Chondrocyte (in vitro differentiated cells): ENCODE results near the gene IL17D. TPM values are rescaled to one million over a fixed set of nuclear protein-coding genes. Genes with fewer than 3 reads are reported as not detected.
A peak's percentile ranks its signal among the peaks of the same experiment; 100 is the strongest.

Experiments used
- DNase-seq: peaks from one replicate; pipeline ENCODE4 v3.0.0; 2021; ENCODE audit warnings: mixed read lengths, low spot score
- H3K27ac Mint-ChIP-seq: one replicate; pipeline ENCODE4 v1.8.0; 2021; ENCODE audit warnings: mild to moderate bottlenecking, moderate library complexity, mixed read lengths; ENCODE audit not compliant: unreplicated experiment
- H3K27me3 Mint-ChIP-seq: 2 replicates; pipeline ENCODE4 v1.8.0; 2021; ENCODE audit warnings: low read depth, mixed read lengths
- H3K36me3 Mint-ChIP-seq: 2 replicates; pipeline ENCODE4 v1.8.0; 2021; ENCODE audit warnings: low read depth, mixed read lengths
- H3K4me1 Mint-ChIP-seq: 2 replicates; pipeline ENCODE4 v1.8.0; 2021; ENCODE audit warnings: low read depth, mild to moderate bottlenecking, mixed read lengths
- H3K4me3 Mint-ChIP-seq: one replicate; pipeline ENCODE4 v1.8.0; 2021; ENCODE audit warnings: mild to moderate bottlenecking, moderate library complexity, mixed read lengths; ENCODE audit not compliant: unreplicated experiment
- H3K9me3 Mint-ChIP-seq: 2 replicates; pipeline ENCODE4 v1.8.0; 2021; ENCODE audit warnings: low read depth, mixed read lengths
- long read RNA-seq: library from polyadenylated mRNA; stranded (forward); transcript quantifications from one replicate; pipeline ENCODE4 v2.0.0, GENCODE V29; 2021
- total RNA-seq: library from RNA; stranded (reverse); gene quantifications from 3 replicates; pipeline ENCODE4 v1.2.1, GENCODE V29; 2021
- TF ChIP-seq, protein P1 (sequence below): fragments of 200-600 bp; sonication (generic); IDR thresholded peaks from 2 replicates; pipeline ENCODE4 v1.5.0; 2021; ENCODE audit warnings: antibody characterized with exemption, mild to moderate bottlenecking, moderate library complexity

Gene IL17D, protein sequence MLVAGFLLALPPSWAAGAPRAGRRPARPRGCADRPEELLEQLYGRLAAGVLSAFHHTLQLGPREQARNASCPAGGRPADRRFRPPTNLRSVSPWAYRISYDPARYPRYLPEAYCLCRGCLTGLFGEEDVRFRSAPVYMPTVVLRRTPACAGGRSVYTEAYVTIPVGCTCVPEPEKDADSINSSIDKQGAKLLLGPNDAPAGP
- 6.0 to 12.3 TPM (median 12.1 TPM) in 3 replicates for total RNA-seq
- long read RNA-seq, partial matches to known transcripts, result 16 of 27 reads
- long read RNA-seq, other reads (novel, unspliced or antisense), result 9 of 27 reads

DNA sequence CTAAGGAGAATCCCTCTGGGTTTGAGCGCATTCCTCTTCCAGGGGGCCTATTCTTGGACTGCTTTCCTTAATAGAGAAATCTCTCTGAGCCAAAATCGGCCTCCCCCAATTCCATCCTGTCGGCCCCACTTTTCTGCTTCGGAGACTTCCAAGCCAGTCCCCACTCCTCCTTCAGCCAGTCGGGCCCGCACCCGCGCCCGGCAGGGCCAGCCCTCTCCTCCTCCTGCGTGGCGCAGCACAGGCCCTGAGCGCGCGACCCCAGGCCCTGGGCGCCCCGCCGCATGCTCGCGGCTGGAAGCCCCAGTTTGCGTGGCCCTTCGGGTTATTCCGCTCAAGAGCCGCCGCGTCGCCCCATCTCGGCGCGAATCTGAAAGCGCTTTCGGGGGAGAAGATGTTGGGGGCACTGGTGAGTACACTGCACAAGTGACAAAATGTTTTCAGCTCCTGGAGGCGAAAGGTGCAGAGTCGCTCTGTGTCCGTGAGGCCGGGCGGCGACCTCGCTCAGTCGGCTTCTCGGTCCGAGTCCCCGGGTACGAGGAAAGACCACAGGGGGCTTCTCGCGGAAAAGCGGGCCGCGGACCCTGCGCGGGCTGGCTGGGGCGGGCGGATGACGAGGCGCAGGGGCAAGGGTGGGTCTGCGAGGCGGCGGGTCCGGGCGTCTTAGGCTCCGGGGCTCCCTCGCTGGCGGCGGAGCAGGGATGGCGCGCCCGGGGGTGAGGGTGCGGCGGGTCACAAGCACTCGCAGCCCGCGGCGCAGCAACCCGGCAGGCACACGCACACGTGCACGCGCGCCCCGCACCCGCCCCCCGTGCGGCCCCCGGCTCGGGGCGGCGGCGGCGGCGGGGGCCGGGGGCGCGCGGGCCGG is at the start of gene IL17D:
Gene IL17D, plus strand, starts transcription at position 785 of the 865 bp plus-strand sequence. CDS start 303 bp downstream, outside the sequence.
- H3K4me1 Mint-ChIP-seq, result peaks cover 13% of the 10 kb centered on the region
- peaks cover 2% of the 10 kb centered on the region for H3K36me3 Mint-ChIP-seq
- TF ChIP-seq, protein P1, sequence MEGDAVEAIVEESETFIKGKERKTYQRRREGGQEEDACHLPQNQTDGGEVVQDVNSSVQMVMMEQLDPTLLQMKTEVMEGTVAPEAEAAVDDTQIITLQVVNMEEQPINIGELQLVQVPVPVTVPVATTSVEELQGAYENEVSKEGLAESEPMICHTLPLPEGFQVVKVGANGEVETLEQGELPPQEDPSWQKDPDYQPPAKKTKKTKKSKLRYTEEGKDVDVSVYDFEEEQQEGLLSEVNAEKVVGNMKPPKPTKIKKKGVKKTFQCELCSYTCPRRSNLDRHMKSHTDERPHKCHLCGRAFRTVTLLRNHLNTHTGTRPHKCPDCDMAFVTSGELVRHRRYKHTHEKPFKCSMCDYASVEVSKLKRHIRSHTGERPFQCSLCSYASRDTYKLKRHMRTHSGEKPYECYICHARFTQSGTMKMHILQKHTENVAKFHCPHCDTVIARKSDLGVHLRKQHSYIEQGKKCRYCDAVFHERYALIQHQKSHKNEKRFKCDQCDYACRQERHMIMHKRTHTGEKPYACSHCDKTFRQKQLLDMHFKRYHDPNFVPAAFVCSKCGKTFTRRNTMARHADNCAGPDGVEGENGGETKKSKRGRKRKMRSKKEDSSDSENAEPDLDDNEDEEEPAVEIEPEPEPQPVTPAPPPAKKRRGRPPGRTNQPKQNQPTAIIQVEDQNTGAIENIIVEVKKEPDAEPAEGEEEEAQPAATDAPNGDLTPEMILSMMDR, result peak; percentile 36
- H3K27ac Mint-ChIP-seq, result peak within 1 kb of the TSS; percentile 12
- no peaks in the 10 kb centered on the region for H3K9me3 Mint-ChIP-seq
- no peak for DNase-seq
- H3K4me3 Mint-ChIP-seq, result peak within 1 kb of the TSS; percentile 93
- H3K27me3 Mint-ChIP-seq, result no peaks in the 10 kb centered on the region

DNA sequence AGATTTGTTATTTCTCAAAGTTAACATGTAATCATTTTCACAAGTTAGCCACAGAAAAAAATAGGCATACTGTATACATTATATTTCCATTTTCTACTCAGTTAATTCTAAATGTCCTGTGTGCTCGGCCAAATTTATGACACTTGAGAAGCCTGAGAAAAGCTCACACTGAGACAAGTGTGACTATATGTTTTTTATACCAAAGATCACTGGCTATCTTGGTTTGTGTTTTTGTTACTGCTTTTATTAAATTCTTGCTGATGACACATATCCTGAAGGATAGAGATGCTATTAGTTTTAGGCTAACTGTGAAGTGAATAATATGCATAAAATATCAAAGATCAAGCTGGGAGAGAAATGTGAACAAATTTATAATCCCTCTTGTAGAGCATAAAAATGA is 49.3 kb upstream of the IL17D start:
- Mint-ChIP-seq H3K4me3 (no peak overlapping the region), H3K4me1 (peaks cover 26% of the 10 kb centered on the region), H3K27me3 (no peaks in the 10 kb centered on the region), H3K9me3 (peaks cover 11% of the 10 kb centered on the region), H3K27ac (peak overlapping the region; percentile 88), H3K36me3 (peaks cover 8% of the 10 kb centered on the region)
- TF ChIP-seq, protein P1, result no peak
- DNase-seq, result no peak

DNA sequence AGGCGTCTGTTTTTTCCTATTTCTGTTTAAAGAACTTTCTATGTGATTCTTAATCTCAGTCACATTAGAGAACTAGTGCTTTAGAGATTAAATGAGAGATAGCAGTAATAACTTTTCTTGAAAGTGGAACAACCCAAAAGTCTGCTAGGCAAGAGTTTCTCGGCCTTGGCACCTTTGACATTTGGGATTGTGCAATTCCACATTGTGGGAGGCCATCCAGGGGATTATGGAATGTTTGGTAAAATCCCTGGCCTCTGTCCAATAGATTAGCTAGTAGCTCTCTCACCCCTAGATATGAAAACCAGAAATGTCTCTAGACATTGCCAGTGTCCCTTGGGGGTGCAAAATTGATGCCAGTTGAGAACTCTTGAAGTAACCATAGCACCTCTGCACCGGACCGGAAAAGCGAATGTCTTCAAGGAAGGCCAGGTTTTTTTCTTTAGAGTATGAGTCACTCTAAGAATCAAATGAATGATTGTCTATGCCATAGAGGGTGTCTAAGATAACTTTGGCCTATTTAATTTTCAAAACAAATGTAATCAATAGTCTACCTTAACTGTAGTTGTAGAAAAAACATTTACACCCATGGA is 45.0 kb upstream of the IL17D start:
- DNase-seq, result no peak
- Mint-ChIP-seq H3K9me3 (no peaks in the 10 kb centered on the region), H3K4me3 (no peak overlapping the region), H3K36me3 (peaks cover 4% of the 10 kb centered on the region), H3K27me3 (no peaks in the 10 kb centered on the region), H3K4me1 (peaks cover 12% of the 10 kb centered on the region), H3K27ac (no peak overlapping the region)
- TF ChIP-seq, protein P1, result no peak

DNA sequence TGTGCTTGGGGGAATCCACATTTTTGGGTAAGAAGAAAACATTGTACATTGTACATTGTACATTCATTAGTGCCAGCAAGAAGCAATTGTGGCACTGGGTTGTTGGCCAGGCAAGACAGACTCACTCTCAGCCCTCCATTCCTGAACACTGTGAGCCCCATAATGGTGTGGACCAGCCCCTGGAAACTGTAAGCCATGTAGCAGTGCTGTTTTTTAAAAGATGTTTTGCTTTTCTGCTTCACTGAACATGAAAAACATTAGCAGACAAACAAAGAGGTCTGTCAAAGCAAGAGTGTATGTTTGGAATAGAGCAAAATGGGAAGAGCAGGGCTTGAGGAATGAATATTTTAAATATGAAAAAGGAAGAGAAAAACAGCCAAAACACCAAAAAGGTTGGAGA is 39.1 kb upstream of the IL17D start:
- no peak overlapping the region for H3K27ac Mint-ChIP-seq
- no peaks in the 10 kb centered on the region for H3K4me1 Mint-ChIP-seq
- no peaks in the 10 kb centered on the region for H3K9me3 Mint-ChIP-seq
- no peak for DNase-seq
- TF ChIP-seq, protein P1, result no peak
- H3K36me3 Mint-ChIP-seq, result peaks cover 8% of the 10 kb centered on the region
- H3K4me3 Mint-ChIP-seq, result no peak overlapping the region
- H3K27me3 Mint-ChIP-seq, result no peaks in the 10 kb centered on the region

DNA sequence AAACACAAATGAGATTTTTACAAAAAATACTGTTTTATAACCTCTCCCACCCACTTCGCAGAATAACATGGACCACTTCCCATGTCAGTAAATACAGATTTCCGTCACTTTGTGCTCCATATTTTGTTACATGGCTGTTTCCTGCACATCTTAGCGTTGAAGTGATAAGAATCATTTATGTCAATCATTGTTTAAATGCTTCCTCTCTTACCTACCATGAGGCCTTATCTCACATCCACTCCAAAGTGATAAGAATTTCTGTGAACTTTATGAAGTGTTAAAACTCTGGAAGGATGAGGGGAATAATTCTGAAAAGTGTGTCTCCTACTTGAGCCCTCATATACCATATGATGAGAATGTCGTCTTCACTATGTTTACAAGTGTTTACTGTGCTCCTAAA is 36.6 kb upstream of the IL17D start:
- Mint-ChIP-seq H3K27ac (no peak overlapping the region), H3K36me3 (peaks cover 5% of the 10 kb centered on the region), H3K9me3 (no peaks in the 10 kb centered on the region), H3K4me3 (no peak overlapping the region), H3K4me1 (no peaks in the 10 kb centered on the region), H3K27me3 (no peaks in the 10 kb centered on the region)
- no peak for DNase-seq
- TF ChIP-seq, protein P1, result no peak
